ENCODE measurements around the gene MAPKAPK5. TPM values are rescaled to one million over a fixed set of nuclear protein-coding genes. Genes with fewer than 3 reads are reported as not detected.
"Not testable (repeated sequence)": the region's sequence is repeated elsewhere in the genome, so short reads cannot be mapped to it uniquely, and the experiment has no call there.

The MAPKAPK5 gene
- total RNA-seq, 1 experiment from 2014 or later: 78.2 TPM

DNA sequence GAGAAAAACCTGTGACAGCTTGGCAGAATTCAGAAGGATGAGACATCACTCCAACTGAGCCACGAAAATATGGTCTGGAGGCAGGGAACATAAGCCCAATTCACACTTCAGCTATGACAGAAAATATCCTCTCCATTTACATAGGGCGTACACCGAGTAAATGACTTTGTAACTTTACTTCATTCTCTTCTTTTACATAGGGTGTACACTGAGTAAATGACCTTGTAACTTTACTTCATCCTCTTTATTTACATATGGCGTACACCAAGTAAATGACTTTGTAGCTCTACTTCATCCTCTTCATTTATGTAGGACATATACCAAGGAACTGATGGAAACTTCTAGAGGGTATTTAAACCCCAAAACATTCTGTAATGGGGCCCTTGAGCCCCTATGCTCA is 14.1 kb upstream of the MAPKAPK5 start:
- H3K36me3 ChIP-seq (ENCODE audit: low read depth, low read length): no peaks in the 10 kb centered on the region
- DNase-seq: no peak
- H3K4me3 ChIP-seq (ENCODE audit: low read length): no peak overlapping the region
- ChIA-PET CTCF (no interaction called here), POLR2A (ENCODE audit: unreplicated experiment) (interaction anchor here (0.7 kb wide), 1 partner anchor 57 kb away, joined by 3 read pairs; no protein-coding TSS in a partner anchor)
- H2AFZ ChIP-seq (ENCODE audit: low read length): no peak overlapping the region
- no peaks in the 10 kb centered on the region for H4K20me1 ChIP-seq (ENCODE audit: low read length)
- intact Hi-C loops (cut with micrococcal nuclease): no loop called here
- ATAC-seq: no peak
- no peaks in the 10 kb centered on the region for H3K4me1 ChIP-seq (ENCODE audit: insufficient read depth, low read length)
- H3K27me3 ChIP-seq (ENCODE audit: low read length): no peaks in the 10 kb centered on the region
- H3K9me3 ChIP-seq (ENCODE audit: low read length): no peaks in the 10 kb centered on the region
- no peak overlapping the region for H3K9ac ChIP-seq (ENCODE audit: low read length)
- TF ChIP-seq EZH2phosphoT487 (IDR thresholded peaks at IDR 0.05; ENCODE audit: borderline replicate concordance, low read length) (no peak), CTCF (conservative IDR thresholded peaks at IDR 0.05; ENCODE audit: low read depth, low read length) (no peak), EZH2 (IDR thresholded peaks at IDR 0.05; ENCODE audit: low read length, unreplicated experiment) (no peak)
- no TSS peak for BruUV-seq (replicated peaks)
- no peaks in the 10 kb centered on the region for H3K9me2 ChIP-seq (replicated peaks; ENCODE audit: low read length)
- H3K79me2 ChIP-seq (ENCODE audit: low read length): no peaks in the 10 kb centered on the region
- H3F3A ChIP-seq (ENCODE audit: low read length, unreplicated experiment): no peaks in the 10 kb centered on the region
- H3K27ac ChIP-seq (ENCODE audit: low read length): no peak overlapping the region
- no peak overlapping the region for H3K4me2 ChIP-seq (ENCODE audit: low read length)

DNA sequence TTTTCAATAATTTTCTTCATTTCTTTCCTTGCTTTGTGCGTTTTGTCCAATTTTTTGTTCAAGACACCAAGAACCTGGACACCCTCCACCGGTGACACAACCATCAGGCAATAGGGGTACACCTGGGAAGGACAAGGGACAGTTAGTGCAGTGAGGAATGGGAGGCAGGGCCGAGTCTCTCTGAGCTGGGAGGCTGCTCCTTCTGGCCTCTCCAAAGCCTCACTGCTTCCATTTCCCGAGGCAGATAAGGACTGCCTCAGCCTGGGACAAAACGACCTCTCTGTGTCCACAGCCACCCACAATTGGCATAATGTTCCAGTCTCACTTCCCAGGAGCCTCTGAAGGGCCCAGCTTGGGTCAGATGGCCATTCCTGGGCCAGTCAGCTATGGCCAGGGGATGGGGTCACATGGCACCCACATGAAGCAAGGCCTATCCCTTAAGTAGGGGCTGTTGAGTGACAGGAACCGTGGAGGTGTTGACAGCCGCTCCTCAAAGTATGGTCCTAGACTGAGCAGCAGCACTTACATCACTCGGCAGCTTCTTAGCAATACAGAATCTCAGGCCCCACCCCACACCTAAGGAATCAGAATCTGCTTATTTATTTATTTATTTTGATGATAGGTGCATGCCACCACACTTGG is 13.6 kb upstream of the MAPKAPK5 start:
- intact Hi-C loops (cut with micrococcal nuclease): no loop called here
- Histone ChIP-seq H3K9ac (ENCODE audit: low read length) (no peak overlapping the region), H3F3A (ENCODE audit: low read length, unreplicated experiment) (no peaks in the 10 kb centered on the region), H3K4me1 (ENCODE audit: insufficient read depth, low read length) (no peaks in the 10 kb centered on the region), H3K79me2 (ENCODE audit: low read length) (no peaks in the 10 kb centered on the region), H3K4me3 (ENCODE audit: low read length) (no peak overlapping the region), H3K9me3 (ENCODE audit: low read length) (no peaks in the 10 kb centered on the region), H3K4me2 (ENCODE audit: low read length) (no peak overlapping the region), H3K36me3 (ENCODE audit: low read depth, low read length) (no peaks in the 10 kb centered on the region), H2AFZ (ENCODE audit: low read length) (no peak overlapping the region), H3K9me2 (replicated peaks; ENCODE audit: low read length) (no peaks in the 10 kb centered on the region), H3K27ac (ENCODE audit: low read length) (no peak overlapping the region), H4K20me1 (ENCODE audit: low read length) (no peaks in the 10 kb centered on the region), H3K27me3 (ENCODE audit: low read length) (no peaks in the 10 kb centered on the region)
- no peak for TF ChIP-seq EZH2 (IDR thresholded peaks at IDR 0.05; ENCODE audit: low read length, unreplicated experiment)
- TF ChIP-seq EZH2phosphoT487 (IDR thresholded peaks at IDR 0.05; ENCODE audit: borderline replicate concordance, low read length): no peak
- BruUV-seq (replicated peaks): no TSS peak
- ChIA-PET CTCF (no interaction called here), POLR2A (ENCODE audit: unreplicated experiment) (no interaction called here)
- DNase-seq: no peak
- ATAC-seq: no peak

DNA sequence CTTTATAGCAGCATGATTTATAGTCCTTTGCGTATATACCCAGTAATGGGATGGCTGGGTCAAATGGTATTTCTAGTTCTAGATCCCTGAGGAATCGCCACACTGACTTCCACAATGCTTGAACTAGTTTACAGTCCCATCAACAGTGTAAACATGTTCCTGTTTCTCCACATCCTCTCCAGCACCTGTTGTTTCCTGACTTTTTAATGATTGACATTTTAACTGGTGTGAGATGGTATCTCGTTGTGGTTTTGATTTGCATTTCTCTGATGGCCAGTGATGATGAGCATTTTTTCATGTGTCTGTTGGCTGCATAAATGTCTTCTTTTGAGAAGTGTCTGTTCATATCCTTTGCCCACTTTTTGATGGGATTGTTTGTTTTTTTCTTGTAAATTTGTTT is 12.4 kb upstream of the MAPKAPK5 start:
- POLR2A ChIA-PET (ENCODE audit: unreplicated experiment); H3K36me3 ChIP-seq (ENCODE audit: low read depth, low read length); H3K9ac ChIP-seq (ENCODE audit: low read length); H3K9me2 ChIP-seq (replicated peaks; ENCODE audit: low read length); H3K4me2 ChIP-seq (ENCODE audit: low read length); H2AFZ ChIP-seq (ENCODE audit: low read length); BruUV-seq (replicated peaks); H3K4me1 ChIP-seq (ENCODE audit: insufficient read depth, low read length); H3F3A ChIP-seq (ENCODE audit: low read length, unreplicated experiment); CTCF ChIA-PET; H4K20me1 ChIP-seq (ENCODE audit: low read length); H3K9me3 ChIP-seq (ENCODE audit: low read length); H3K27me3 ChIP-seq (ENCODE audit: low read length); H3K4me3 ChIP-seq (ENCODE audit: low read length); ATAC-seq; H3K27ac ChIP-seq (ENCODE audit: low read length); DNase-seq; intact Hi-C loops (cut with micrococcal nuclease); H3K79me2 ChIP-seq (ENCODE audit: low read length): not testable (repeated sequence)

GRCh38 chr12:111834740-111835386 is 7.2 kb upstream of the MAPKAPK5 start:
- H4K20me1 ChIP-seq (ENCODE audit: low read length); H3K9me2 ChIP-seq (replicated peaks; ENCODE audit: low read length); H3K27ac ChIP-seq (ENCODE audit: low read length); BruUV-seq (replicated peaks); H3K4me2 ChIP-seq (ENCODE audit: low read length); H3K9me3 ChIP-seq (ENCODE audit: low read length); CTCF ChIA-PET; intact Hi-C loops (cut with micrococcal nuclease); H3K4me1 ChIP-seq (ENCODE audit: insufficient read depth, low read length); H3K79me2 ChIP-seq (ENCODE audit: low read length); ATAC-seq; H3K4me3 ChIP-seq (ENCODE audit: low read length); H3K27me3 ChIP-seq (ENCODE audit: low read length); DNase-seq; H3K9ac ChIP-seq (ENCODE audit: low read length); H3K36me3 ChIP-seq (ENCODE audit: low read depth, low read length); POLR2A ChIA-PET (ENCODE audit: unreplicated experiment); H3F3A ChIP-seq (ENCODE audit: low read length, unreplicated experiment); H2AFZ ChIP-seq (ENCODE audit: low read length): not testable (repeated sequence)

GRCh38 chr12:111835531-111836181 is 6.4 kb upstream of the MAPKAPK5 start:
- H3K4me1 ChIP-seq (ENCODE audit: insufficient read depth, low read length); POLR2A ChIA-PET (ENCODE audit: unreplicated experiment); H3K9me3 ChIP-seq (ENCODE audit: low read length); H4K20me1 ChIP-seq (ENCODE audit: low read length); intact Hi-C loops (cut with micrococcal nuclease); BruUV-seq (replicated peaks); H3K27ac ChIP-seq (ENCODE audit: low read length); H3K27me3 ChIP-seq (ENCODE audit: low read length); ATAC-seq; H3K36me3 ChIP-seq (ENCODE audit: low read depth, low read length); H3F3A ChIP-seq (ENCODE audit: low read length, unreplicated experiment); H3K4me2 ChIP-seq (ENCODE audit: low read length); H3K4me3 ChIP-seq (ENCODE audit: low read length); DNase-seq; H2AFZ ChIP-seq (ENCODE audit: low read length); H3K9ac ChIP-seq (ENCODE audit: low read length); H3K9me2 ChIP-seq (replicated peaks; ENCODE audit: low read length); CTCF ChIA-PET: not testable (repeated sequence)
- peaks cover 11% of the 10 kb centered on the region for H3K79me2 ChIP-seq (ENCODE audit: low read length)
